Loucy (cell line): Measurements from ENCODE around the gene ACOXL.

Experiments
- H2AFZ ChIP-seq: fragments of 200-600 bp; sonication (generic); 2 replicates; pipeline ENCODE4 v1.6.0; 2016; ENCODE audit warnings: antibody characterized with exemption, mild to moderate bottlenecking, low read length, moderate library complexity
- H3F3A ChIP-seq: fragments of 200-600 bp; 2 replicates; pipeline ENCODE4 v1.6.0; 2016; ENCODE audit warnings: antibody characterized with exemption, low read depth, mild to moderate bottlenecking
- H3K27me3 ChIP-seq: fragments of 200-600 bp; sonication (generic); 2 replicates; pipeline ENCODE4 v1.6.1; 2014; ENCODE audit warnings: low read length, mild to moderate bottlenecking; ENCODE audit not compliant: insufficient read depth, poor library complexity, severe bottlenecking
- H3K36me3 ChIP-seq: fragments of 200-600 bp; sonication (generic); 2 replicates; pipeline ENCODE4 v1.6.1; 2016; ENCODE audit warnings: low read length; ENCODE audit not compliant: insufficient read depth
- H3K4me1 ChIP-seq: fragments of 200-600 bp; sonication (generic); 2 replicates; pipeline ENCODE4 v1.5.1; 2014; ENCODE audit warnings: low read length, mild to moderate bottlenecking; ENCODE audit not compliant: insufficient read depth, poor library complexity, severe bottlenecking
- H3K4me2 ChIP-seq: fragments of 200-600 bp; sonication (generic); 2 replicates; pipeline ENCODE4 v1.6.0; 2014; ENCODE audit warnings: antibody characterized with exemption, low read length, low read depth, mild to moderate bottlenecking; ENCODE audit not compliant: poor library complexity, severe bottlenecking
- H3K4me3 ChIP-seq: fragments of 200-600 bp; sonication (generic); 2 replicates; pipeline ENCODE4 v1.5.1; 2014; ENCODE audit warnings: low read length, mild to moderate bottlenecking, mixed read lengths; ENCODE audit not compliant: poor library complexity, severe bottlenecking
- H3K79me2 ChIP-seq: fragments of 200-600 bp; sonication (generic); 2 replicates; pipeline ENCODE4 v1.6.1; 2014; ENCODE audit warnings: low read length; ENCODE audit not compliant: insufficient read depth
- H3K9ac ChIP-seq: fragments of 200-600 bp; sonication (generic); 2 replicates; pipeline ENCODE4 v1.6.0; 2014; ENCODE audit warnings: mild to moderate bottlenecking, low read depth, low read length, moderate library complexity; ENCODE audit not compliant: poor library complexity, severe bottlenecking
- H3K9me2 ChIP-seq: fragments of 200-600 bp; sonication (generic); replicated peaks from 2 replicates; pipeline ENCODE4 v1.6.1; 2016; ENCODE audit warnings: low read depth, low read length, mixed read lengths
- H3K9me3 ChIP-seq: fragments of 200-600 bp; sonication (generic); 2 replicates; pipeline ENCODE4 v1.6.1; 2014; ENCODE audit warnings: mild to moderate bottlenecking, antibody characterized with exemption, low read length, low read depth; ENCODE audit not compliant: insufficient read depth
- H4K20me1 ChIP-seq: fragments of 200-600 bp; sonication (generic); 2 replicates; pipeline ENCODE4 v1.6.0; 2014; ENCODE audit warnings: antibody characterized with exemption, low read length, mild to moderate bottlenecking; ENCODE audit not compliant: insufficient read depth, poor library complexity, severe bottlenecking
- EZH2phosphoT487 ChIP-seq: fragments of 200-600 bp; IDR thresholded peaks from 2 replicates; pipeline ENCODE4 v1.6.1; 2018; ENCODE audit warnings: antibody characterized with exemption, mild to moderate bottlenecking, moderate library complexity, borderline replicate concordance
- TF ChIP-seq, protein P1 (sequence below): fragments of 200-600 bp; sonication (generic); conservative IDR thresholded peaks from 2 replicates; pipeline ENCODE4 v1.5.1; 2014; ENCODE audit warnings: mild to moderate bottlenecking, antibody characterized with exemption, low read length

ACOXL gene

GRCh38 chr2:111126581-111126980 lies 394.2 kb downstream of the ACOXL start:
- Histone ChIP-seq H3K4me2 (peak overlapping the region; percentile 60), H3K27me3 (no peaks in the 10 kb centered on the region), H3K9me2 (no peaks in the 10 kb centered on the region), H2AFZ (no peak overlapping the region), H3K9ac (peak overlapping the region; percentile 8), H4K20me1 (peaks cover 33% of the 10 kb centered on the region), H3K36me3 (no peaks in the 10 kb centered on the region; the same call in 1 of the 2 replicates), H3K79me2 (peaks cover 71% of the 10 kb centered on the region), H3K4me3 (peak overlapping the region; percentile 50), H3F3A (no peaks in the 10 kb centered on the region), H3K4me1 (peaks cover 65% of the 10 kb centered on the region), H3K9me3 (no peaks in the 10 kb centered on the region)
- TF ChIP-seq EZH2phosphoT487: no peak
- TF ChIP-seq, protein P1, sequence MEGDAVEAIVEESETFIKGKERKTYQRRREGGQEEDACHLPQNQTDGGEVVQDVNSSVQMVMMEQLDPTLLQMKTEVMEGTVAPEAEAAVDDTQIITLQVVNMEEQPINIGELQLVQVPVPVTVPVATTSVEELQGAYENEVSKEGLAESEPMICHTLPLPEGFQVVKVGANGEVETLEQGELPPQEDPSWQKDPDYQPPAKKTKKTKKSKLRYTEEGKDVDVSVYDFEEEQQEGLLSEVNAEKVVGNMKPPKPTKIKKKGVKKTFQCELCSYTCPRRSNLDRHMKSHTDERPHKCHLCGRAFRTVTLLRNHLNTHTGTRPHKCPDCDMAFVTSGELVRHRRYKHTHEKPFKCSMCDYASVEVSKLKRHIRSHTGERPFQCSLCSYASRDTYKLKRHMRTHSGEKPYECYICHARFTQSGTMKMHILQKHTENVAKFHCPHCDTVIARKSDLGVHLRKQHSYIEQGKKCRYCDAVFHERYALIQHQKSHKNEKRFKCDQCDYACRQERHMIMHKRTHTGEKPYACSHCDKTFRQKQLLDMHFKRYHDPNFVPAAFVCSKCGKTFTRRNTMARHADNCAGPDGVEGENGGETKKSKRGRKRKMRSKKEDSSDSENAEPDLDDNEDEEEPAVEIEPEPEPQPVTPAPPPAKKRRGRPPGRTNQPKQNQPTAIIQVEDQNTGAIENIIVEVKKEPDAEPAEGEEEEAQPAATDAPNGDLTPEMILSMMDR: no peak

- no peaks in the 10 kb centered on the region for H3F3A ChIP-seq
- H3K9me2 ChIP-seq: no peaks in the 10 kb centered on the region
- no peak overlapping the region for H3K9ac ChIP-seq
- TF ChIP-seq, protein P1: no peak
- no peak for TF ChIP-seq EZH2phosphoT487
- H2AFZ ChIP-seq: no peak overlapping the region
- no peaks in the 10 kb centered on the region for H3K9me3 ChIP-seq
- peak overlapping the region; percentile 50 for H3K4me3 ChIP-seq
- H3K4me2 ChIP-seq: peak overlapping the region; percentile 60
- H3K27me3 ChIP-seq: no peaks in the 10 kb centered on the region
- H3K4me1 ChIP-seq: peaks cover 65% of the 10 kb centered on the region
- peaks cover 68% of the 10 kb centered on the region; the same call in 1 of the 2 replicates for H3K79me2 ChIP-seq
- H4K20me1 ChIP-seq: peaks cover 28% of the 10 kb centered on the region
- H3K36me3 ChIP-seq: no peaks in the 10 kb centered on the region; the same call in 1 of the 2 replicates
Observed at GRCh38 chr2:111127351-111127750, 395.0 kb downstream of the ACOXL start.

GRCh38 chr2:111128096-111128495 lies 395.7 kb downstream of the ACOXL start:
- H3K4me3 ChIP-seq: no peak overlapping the region
- H3K9ac ChIP-seq: no peak overlapping the region
- H4K20me1 ChIP-seq: peaks cover 25% of the 10 kb centered on the region
- H3K36me3 ChIP-seq: no peaks in the 10 kb centered on the region; the same call in 1 of the 2 replicates
- H3F3A ChIP-seq: peaks cover under 1% of the 10 kb centered on the region; the same call in 1 of the 2 replicates
- H3K79me2 ChIP-seq: peaks cover 62% of the 10 kb centered on the region; the same call in 1 of the 2 replicates
- peak overlapping the region; percentile 60 for H3K4me2 ChIP-seq
- H3K27me3 ChIP-seq: no peaks in the 10 kb centered on the region
- H2AFZ ChIP-seq: no peak overlapping the region
- TF ChIP-seq, protein P1: no peak
- no peak for TF ChIP-seq EZH2phosphoT487
- H3K9me2 ChIP-seq: no peaks in the 10 kb centered on the region
- H3K9me3 ChIP-seq: no peaks in the 10 kb centered on the region
- H3K4me1 ChIP-seq: peaks cover 72% of the 10 kb centered on the region
